ENCODE results near the gene KLHL3.

- peak; percentile 63 to 93 (median 90) for TF ChIP-seq CTCF (IDR thresholded peaks at IDR 0.05)
- no peak for TF ChIP-seq POLR2A (IDR thresholded peaks at IDR 0.05)
Observed at GRCh38 chr5:137629646-137630045, 106.2 kb downstream of the KLHL3 start.

Data from esophagus squamous epithelium (tissue), 4 donors.